Esophagus muscularis mucosa (tissue), 4 donors: ENCODE data around the gene CDC42EP4.

ENCODE experiments used
- EP300 ChIP-seq: sonication (generic); formaldehyde crosslinking; IDR thresholded peaks from one replicate; pipeline ENCODE4 v1.6.1; 2017; ENCODE audit warnings: antibody characterized with exemption
- POLR2A ChIP-seq: fragments of 450-650 bp; IDR thresholded peaks from one replicate; pipeline ENCODE4 v1.6.1; 2017; ENCODE audit warnings: antibody characterized with exemption, moderate library complexity, mild to moderate bottlenecking, low read depth
- POLR2AphosphoS5 ChIP-seq, 2 donors: sonication (generic); formaldehyde crosslinking; IDR thresholded peaks; one replicate each; pipeline ENCODE4 v1.6.1; 2017; ENCODE audit warnings: antibody characterized with exemption in 2 of 2
- TF ChIP-seq, protein P1 (sequence below), 3 experiments: fragments of 200-600 bp in 2 of 3; fragments of 450-650 bp in 1 of 3; sonication (generic) in 2 of 3; IDR thresholded peaks; one replicate each; pipeline ENCODE4 v1.5.1; 2017 to 2019; ENCODE audit warnings: antibody characterized with exemption in 3 of 3, mild to moderate bottlenecking in 2 of 3, moderate library complexity in 1 of 3

DNA sequence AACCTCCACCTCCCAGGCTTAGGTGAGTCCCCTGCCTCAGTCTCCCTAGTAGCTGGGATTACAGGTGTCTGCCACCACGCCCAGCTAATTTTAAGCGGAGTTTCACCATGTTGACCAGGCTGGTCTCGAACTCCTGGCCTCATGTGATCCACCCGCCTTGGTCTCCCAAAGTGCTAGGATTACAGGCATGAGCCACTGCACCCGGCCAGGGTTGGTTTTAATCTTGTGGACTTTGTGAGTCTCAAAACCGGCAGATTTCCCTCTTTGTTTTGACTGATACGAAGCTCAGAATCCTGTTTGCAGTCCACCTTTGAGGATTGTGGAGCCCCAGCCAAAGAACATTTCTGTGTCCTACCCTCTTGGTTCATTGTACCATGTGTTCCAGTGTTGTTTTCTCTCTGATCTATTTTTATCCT is 33.7 kb downstream of the CDC42EP4 start:
- TF ChIP-seq POLR2A = no peak
- TF ChIP-seq, protein P1, sequence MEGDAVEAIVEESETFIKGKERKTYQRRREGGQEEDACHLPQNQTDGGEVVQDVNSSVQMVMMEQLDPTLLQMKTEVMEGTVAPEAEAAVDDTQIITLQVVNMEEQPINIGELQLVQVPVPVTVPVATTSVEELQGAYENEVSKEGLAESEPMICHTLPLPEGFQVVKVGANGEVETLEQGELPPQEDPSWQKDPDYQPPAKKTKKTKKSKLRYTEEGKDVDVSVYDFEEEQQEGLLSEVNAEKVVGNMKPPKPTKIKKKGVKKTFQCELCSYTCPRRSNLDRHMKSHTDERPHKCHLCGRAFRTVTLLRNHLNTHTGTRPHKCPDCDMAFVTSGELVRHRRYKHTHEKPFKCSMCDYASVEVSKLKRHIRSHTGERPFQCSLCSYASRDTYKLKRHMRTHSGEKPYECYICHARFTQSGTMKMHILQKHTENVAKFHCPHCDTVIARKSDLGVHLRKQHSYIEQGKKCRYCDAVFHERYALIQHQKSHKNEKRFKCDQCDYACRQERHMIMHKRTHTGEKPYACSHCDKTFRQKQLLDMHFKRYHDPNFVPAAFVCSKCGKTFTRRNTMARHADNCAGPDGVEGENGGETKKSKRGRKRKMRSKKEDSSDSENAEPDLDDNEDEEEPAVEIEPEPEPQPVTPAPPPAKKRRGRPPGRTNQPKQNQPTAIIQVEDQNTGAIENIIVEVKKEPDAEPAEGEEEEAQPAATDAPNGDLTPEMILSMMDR (IDR thresholded peaks at IDR 0.05) = no peak
- TF ChIP-seq EP300 = no peak
- TF ChIP-seq POLR2AphosphoS5 (IDR thresholded peaks at IDR 0.05) = peak in 1 of 2 donors; percentile 27
